Stromal cell of bone marrow (primary cell): ENCODE results near the gene TTC39C.
"Not testable (repeated sequence)": the region's sequence is repeated elsewhere in the genome, so short reads cannot be mapped to it uniquely, and the experiment has no call there.

Experiments
- DNase-seq: peaks from one replicate; pipeline ENCODE4 v3.0.0-alpha.2; 2012; ENCODE audit warnings: low read depth

The TTC39C gene

DNA sequence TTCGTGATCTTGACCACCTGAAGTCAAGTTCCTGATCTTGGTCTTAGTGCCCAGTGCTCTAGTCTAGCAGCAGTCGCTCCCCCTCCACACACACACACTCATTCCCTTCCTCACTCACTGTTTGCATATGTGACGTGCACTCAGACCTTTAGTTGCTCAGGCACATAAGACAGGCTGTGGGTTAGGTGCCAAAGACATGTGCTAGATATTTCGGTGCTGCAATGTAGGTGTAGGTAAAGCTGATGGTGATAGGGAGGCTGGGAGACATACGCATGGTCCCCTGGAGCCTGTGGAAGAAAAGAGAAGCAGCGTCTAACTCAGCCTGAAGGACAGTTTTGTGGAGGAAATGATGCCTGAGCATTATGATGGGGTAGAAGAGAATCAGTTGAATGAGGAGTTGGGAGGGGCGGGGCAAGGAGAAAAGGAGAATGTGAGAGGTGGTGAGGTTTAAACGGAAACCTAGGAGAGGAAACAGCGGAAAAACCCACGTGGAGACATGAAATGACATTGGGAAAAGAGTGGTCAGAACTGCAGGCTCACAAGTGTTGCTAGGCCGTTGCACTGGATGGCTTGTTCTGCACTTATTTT lies 3.8 kb downstream of the TTC39C start:
- no peak for DNase-seq

DNA sequence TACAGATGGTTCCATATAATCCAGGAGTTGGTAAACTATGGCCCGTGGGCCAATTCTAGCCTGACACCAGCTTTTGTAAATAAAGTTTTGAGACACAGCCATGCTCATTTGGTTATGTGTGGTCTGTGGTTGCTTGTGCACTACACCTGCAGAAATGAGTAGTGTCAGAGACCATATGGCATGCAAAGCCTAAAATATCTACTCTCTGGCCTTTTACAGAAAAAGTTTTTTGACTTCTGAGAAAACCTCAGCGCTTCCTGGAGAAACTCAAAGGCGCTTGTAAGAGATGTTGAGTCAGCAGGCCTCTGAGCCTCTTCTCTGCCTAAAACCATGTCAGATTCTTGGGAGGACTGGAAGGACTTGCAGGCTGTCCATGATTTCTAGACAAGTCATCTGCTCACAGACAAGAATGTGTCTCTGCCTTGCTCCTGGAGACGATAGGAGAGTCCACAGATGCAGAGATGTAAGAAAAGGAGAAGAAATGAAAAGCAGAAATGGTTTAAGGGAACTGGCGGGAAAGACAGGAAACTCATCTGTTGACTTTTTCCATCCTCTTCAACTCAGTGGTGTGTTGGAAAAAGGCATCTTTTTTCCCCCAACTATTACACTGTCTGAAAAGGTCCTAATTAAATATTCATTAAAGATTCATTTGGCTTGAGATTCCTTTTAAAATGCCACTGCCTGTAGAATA lies 5.2 kb downstream of the TTC39C start:
- no peak for DNase-seq

DNA sequence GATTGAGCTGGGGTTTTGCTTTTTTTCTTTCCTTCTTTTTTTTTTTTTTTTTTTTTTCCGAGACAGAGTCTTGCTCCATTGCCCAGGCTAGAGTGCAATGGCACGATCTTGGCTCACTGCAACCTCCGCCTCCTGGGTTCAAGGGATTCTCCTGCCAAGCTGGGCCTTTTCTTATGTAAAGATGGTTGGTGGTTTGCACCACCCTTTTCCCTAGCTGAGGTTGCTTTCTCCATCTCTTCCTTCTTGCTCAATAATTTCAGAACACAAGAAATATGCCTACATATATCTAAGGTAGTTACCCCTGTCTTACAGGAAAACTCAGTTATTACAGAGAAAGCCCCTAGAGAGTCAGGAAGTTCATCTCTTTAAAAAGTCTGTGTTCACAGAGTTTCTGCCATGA lies 7.0 kb downstream of the TTC39C start:
- DNase-seq: no peak

DNA sequence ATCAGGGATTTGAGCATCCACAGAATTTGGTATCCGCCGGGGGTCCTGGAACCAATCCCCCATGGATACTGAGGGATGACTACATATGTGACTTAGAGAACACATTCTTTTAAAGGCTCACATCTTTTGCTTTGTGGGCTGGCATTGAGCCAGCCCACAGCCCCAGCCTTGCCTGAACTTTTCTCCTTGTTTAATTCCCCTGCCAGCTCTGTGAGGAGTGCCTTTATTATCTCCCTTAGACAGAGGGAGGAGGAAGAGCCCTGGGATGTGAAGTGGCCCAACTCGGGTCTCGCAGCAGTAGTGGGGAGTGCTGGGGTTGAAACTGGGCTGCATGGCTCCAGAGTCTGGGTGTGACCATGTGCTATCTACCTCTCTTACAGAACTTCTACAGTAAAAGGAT lies 7.6 kb downstream of the TTC39C start:
- no peak for DNase-seq

DNA sequence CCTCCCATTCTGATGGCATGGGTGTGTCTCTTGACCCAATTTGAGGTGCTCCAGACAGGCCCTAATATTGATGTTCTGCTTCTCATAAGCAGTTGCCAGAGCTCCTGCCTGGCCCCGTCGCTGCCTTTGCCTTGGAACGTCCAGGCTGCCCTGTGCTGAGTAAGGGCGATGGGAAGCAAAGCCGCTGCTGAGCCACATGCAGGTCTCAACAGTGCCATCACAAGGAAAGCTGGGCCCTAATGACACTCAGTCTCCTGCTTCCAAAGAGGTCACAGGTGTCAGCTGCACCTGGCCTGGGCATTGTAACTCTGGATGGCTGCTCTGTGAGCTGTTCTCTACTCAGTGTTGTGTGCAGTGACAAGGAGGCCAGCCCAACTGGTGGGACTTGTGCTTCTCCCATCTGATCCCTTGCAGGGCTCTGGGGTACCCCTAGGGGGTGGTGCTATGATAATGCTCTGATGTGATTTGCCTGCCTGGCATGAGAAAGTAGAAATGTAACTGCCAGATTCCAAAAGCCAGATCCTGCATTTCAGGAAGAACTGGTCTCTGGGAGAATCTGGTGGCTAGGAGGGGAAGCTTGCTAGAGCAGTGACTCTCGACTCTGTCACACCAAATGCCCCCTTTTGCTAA lies 8.7 kb downstream of the TTC39C start:
- no peak for DNase-seq

DNA sequence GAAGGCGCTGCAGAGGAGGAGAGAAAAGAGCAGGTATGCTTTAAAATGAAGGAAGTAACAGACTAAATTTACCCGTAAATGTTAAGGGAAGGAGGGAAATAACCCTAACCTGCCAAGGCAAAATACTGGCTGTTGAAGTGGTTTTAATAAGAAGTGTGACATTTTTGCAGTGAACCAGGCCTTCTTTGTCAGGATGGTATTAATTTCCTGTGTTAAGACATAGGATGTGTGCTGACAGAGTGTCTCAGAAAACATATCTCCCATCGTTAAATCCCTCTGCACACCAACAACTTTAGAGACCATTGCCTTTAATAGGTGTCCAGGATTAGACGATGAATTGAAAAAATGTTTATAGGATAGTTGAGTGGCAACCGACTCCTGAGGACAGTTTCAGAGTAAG lies 9.9 kb downstream of the TTC39C start:
- no peak for DNase-seq

DNA sequence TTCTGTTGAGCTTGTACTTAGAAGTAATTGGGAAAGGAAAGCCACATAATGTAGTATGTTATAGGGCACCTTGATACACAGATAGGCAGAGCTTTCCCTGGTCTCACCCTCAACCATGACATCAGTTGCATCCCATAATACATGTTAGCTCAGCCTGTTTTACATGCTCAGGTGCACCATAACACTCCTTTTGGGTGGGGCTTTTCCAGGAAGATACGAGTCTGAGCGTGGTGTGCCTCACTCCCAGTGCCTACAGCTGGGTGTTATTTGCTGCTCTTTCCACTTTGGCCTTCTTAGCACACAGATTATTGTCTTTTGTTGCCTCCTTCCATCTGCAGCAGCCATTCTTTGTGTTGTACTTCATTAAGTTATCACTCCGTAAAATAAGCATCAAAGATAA lies 11.9 kb downstream of the TTC39C start:
- DNase-seq: no peak

DNA sequence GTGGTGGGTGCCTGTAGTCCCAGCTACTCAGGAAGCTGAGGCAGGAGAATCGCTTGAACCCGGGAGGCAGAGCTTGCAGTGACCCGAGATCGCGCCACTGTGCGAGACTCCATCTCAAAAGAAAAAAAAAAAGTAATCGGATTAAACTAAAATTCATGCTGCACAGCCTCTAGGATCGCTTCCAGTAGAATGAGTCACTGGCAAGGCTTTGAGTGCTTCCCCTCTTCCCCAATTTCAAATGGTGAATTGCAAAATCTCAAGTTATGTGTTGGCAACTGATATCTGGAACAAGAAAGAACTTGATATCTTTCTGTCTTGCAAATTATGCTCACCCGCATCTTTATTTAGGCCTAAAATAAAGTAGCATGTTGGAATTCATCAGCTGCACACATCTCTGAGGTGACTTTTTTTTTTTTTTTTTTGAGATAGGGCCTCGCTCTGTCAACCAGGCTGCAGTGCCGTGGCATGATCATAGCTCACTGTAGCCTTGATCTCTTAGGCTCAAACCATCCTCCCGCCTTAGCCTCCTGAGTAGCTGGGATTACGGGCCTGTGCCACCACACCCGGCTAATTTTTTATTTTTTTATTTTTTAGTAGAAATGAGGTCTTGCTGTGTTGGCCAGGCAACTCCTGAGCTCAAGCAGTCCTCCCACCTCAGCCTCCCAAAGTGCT lies 12.7 kb downstream of the TTC39C start:
- DNase-seq: peak; percentile 93

DNA sequence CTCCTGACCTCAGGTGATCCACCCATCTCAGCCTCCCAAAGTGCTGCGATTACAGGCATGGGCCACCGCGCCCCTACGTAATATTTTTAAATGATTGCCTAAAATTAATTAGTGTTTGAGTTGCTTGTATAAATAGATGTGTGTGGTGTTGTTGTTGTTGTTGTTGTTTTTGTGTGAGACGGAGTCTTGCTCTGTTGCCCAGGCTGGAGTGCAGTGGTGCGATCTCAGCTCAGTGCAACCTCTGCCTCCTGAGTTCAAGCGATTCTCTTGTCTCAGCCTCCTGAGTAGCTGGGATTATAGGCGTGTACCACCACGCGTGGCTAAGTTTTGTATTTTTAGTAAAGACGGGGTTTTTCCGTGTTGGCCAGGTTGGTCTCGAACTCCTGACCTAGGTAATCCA lies 14.4 kb downstream of the TTC39C start:
- DNase-seq: not testable (repeated sequence)

DNA sequence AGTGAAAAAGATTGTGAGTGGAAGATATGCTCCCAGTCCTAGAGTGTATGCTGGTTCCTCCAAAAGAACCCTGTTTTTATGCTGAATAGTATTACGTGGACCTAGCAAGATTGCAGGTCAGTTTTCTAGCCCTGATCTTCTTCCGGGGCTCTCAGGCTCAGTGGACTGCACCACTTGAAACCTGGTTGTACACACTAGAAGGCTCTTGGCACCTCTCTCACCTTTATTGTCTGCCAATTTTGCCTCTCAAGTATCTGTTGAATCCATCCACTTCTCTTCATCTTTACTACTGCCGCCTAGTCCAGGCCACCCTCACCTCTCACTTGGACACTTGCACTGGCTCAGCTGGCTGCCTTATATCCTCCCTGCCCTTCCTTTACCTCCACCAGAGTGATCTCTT lies 16.8 kb downstream of the TTC39C start:
- no peak for DNase-seq

DNA sequence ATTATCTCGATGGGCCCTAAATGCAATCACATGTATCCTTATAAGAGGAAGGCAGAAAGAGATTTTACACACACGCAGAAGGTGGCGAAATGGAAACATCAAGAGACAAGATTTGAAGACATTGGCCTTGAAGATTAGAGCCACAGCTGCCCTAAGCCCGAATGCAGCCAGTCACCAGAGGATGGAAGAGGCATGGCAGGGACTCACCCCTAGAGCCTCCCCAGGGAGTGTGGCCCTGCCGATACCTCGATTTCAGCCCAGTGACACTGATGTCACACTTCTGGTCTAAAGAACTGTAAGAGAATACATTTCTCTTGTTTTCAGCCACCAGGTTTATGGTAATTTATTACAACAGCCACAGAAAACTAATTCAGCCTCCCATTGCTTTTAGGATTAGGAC lies 17.4 kb downstream of the TTC39C start:
- DNase-seq: no peak

DNA sequence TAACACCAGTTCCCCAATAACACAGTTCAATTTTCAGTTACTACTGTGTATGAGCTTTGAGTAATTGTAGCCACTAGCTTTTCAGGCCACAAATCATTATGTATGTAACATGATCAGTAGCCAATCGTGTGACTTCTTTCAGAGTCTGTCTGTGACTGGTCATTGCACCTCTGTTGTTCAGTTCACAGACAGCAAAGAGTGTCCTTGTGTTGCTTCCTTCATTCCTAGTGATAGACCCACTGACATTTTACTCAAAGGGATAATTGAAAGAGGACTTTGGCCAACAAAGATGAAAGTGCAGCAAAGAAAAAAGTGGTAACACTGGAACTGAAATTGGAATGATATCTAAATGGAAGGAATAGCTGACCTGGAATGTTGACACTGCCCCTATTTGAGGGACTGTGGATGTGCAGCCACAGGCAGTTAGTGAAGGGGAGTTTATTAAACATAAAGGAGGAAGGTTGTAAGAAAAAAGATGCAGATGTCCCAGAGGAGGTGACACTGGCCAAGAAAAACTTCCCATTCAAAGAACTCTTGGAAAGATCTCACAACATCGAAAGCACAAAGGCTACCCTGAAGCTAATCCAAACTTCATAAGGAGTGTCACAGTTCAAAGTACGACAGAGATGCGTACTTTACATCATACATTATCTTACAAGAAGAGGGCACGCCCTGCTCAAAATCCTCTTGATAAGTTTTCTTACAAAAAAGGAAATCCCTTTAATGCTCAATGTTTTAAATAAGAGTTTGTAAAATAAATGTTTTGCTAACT lies 19.3 kb downstream of the TTC39C start:
- DNase-seq: no peak

DNA sequence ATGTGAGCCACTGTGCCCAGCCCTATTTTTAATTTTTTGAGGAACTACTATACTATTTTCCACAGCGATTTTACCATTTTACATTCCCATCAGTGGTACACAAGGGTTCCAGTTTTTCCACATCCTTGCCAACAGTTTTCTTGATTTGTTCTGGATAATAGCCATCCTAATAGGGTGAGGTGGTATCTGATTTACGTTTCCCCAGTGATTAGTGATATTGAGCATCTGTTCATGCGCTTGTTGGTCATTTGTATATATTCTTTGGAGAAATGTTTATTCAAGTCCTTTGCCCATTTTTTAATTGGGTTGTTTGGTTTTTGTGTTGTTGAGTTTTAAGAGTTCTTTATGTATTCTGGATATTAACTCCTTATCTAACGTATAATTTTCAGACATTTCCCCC lies 20.8 kb downstream of the TTC39C start:
- no peak for DNase-seq

DNA sequence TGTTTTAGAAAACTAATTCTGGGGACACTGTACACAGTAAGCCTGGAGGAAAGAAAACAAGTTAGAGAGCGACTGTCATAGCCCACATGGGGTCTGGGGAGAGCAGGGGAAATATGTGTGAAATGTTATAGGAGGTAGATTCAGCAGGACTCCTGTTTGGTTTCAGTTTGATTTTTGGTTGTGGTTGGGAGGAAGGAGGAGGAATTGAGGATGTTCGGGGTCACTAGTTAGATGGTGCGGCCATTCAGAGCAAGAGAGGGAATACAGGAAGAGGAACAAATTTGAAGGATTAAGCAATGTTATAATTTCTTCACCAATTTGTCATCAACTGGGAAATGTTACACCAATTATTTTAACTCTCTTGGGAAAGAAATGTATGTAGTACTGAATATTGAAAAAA lies 25.1 kb downstream of the TTC39C start:
- no peak for DNase-seq

DNA sequence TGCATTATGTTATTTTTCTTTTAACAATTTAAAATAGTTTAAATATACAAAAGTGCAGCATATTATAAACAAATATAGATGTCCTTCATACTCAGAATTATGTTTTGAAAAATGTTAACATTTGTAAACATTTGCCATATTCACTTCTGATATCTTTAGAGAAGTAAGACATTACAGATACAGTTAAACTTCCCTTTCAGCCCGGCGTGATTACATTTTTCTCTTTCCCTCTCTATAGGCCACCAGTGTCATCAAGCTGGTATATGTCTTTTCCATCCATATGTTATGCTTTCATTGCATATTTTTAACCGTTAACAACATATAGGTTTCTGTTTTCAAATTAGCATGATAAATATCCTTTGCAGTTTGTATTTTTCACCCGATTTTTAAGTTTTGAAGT lies 27.1 kb downstream of the TTC39C start:
- no peak for DNase-seq

DNA sequence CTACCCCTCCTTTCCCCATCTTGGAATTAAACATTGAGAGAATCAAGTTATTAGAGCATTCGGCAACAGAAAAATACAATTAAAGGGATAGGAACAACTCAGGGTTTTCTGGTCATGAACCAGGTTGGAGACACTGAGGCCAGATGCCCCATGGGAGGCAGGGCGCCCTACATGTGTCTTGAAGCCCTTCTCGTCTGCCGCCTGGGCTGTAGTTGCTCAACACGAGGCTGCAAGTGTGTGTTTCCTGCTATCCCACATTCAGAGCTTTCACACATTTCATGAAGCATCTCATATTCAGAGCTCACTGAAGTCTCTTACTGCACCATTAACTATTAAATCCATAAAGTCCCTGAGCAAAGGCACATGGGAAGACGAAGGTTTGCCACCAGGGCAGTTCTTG lies 28.8 kb downstream of the TTC39C start:
- no peak for DNase-seq

DNA sequence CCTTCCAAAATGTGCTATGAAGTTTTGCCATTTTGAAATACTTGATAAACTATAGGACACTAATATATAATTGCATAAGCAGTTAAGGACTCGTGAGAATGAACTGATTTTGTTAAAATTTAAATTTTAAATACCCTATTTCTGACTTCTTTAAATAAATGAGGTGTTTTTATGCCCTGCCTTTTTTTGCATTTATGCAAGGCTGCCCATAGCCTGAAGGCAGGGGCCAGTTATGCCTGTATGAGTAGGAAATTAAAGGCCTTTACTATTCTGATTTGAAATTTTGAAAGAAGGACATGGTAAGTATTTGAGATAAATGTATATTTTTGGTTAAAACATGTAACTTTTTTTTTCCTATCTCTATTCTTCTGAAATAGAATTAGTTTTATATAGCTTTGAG lies 33.7 kb downstream of the TTC39C start:
- DNase-seq: no peak

DNA sequence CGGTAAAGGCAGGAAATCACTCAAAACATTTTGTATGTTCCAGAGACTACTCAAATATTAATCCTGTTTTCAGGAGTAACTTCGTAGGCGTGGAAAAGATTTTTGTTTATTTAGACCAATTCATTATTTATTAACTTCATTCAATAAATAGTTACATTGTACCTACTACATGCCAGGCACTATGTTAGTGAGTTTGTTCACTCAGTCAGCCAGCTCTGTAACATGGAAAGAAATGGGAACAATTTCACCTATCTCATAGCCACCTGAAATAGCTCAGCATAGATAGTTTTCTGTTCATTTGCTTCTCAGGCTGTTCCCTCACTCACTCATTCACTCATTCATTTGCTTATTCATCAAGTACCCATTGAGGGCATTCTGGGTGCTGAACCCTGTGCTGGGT lies 34.6 kb downstream of the TTC39C start:
- DNase-seq: no peak

DNA sequence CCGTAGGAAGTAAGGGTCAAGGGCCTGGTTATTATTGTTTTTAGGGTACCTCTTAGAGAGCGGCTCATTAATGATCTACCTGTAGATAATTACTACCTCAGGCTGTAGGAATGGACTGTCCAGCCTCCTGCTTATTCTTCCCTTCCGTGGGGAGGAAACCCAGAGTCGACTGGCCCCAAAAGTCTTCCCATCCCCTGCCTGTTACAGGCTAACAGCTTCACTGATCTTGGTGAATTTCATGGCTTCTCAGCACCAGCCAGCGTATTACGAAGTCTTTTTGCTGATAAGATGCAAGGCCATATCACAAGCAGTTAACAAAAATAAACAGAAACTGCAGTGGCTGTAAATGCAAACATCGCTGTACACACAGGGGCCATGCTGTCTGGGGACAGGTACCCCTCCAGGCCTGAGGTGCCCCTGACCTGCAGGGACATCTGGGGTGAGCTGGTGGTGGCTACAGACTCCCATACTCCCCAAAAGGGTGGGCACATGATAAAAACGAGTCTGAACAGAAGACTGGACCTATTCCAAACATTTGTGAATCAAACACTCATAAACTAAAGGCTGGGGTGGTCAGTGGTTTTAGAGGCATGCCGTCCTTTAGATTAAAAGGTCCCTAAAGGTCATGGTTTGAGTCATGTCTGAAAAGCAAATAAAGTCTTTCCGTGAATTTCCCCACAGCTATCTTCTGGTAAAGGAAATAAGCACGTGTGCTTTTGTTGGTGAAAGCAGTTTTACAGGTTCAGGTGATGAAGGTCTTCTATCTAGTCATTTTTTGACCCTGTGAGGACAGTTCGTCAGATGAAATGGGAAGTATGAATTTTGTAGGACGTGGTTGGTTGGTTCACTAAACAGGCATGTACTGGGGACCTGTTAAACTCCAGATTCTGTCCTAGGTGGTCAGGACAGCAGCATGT lies 36.7 kb downstream of the TTC39C start:
- no peak for DNase-seq

DNA sequence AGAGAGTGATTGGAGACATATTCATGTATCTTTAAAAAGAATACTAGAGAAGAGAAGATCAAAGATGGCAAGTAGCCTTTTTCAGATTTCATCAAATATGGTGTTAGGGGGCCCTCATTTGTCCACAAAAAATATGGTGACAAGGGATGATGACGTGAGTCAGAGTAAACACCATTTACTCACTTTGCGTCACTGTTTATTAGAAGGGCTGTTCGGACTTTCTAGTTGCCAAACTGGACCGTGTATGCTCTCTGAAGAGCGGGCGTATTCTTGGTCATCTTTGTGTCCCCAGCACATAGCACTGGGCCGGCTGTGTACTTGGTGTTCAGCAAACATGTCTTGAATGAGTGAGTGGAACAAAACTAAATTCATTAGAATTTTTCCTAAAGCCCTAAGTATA lies 37.5 kb downstream of the TTC39C start:
- DNase-seq: no peak

DNA sequence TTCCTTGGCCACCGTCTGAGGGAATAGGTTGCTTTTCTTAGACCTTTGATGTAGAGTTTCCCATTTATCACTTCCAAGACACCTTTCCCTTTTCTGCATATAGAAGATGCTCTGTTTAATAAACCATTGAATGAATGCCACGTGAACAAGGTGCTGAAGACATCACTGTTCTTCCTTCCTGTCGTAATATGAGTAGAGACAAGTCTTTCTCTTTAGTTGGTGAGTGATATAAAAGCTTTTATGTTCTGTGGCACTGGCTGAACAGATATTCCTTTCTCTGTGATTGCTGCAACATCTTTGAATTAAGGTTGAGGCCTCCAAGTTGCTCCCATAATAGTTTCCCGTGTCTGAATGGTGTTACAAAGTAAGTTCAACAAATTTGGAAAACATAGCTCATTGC lies 38.7 kb downstream of the TTC39C start:
- no peak for DNase-seq
